Hematopoietic multipotent progenitor cell treated with erythropoietin and hydrocortisone succinate and interleukin-3 and kit ligand, for 15 days (in vitro differentiated cells): Measurements from ENCODE around the gene FBF1.
"Not testable (repeated sequence)": the region's sequence is repeated elsewhere in the genome, so short reads cannot be mapped to it uniquely, and the experiment has no call there.

Source experiments
- DNase-seq: peaks from one replicate; pipeline ENCODE4 v3.0.0-alpha.2; 2015; ENCODE audit warnings: low spot score

The FBF1 gene

GRCh38 chr17:75875182-75875939 lies 65.5 kb downstream of the FBF1 start:
- no peak for DNase-seq

DNA sequence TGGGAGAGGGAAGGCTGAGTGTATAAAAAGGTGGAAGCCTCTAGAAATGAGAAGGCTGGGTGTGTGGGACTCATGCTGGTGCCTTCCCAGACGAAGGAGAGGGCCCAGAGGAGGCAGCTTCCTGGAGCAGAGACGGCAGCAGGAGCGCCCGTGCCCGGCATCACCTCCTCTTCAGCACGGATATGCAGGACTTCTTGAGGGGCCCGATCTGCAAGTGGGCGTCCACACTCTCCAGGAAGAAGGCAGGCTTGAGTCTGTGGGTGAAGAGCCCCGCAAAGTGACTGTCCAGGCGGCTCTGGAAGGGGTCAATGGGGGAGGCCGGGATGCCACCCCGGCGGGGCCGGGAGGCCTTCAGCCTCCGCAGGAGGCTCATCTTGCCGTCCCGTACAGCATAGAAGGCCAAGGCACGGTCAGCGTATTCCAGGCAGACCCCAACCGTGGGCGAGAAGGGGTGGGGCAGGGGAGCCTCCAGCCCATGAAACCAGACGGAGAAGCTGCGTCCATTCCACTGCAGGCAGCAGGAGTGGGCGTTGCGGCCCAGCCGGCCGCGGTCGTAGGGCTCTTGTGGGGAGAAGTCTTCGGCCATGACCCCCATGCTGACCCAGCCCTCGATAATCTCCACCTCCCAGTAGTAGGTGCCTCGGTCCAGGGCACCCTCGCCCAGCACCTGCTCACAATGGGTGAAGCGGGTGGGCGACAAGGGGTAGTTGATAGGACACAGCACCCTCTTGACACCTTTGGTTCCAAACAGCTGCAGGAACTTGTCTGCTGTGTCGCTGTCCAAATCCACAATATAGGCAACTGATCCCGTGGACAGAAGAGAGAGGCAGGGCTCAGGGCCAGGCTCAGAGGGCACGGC lies 66.3 kb downstream of the FBF1 start:
- DNase-seq: no peak

GRCh38 chr17:75873587-75874322 lies 67.1 kb downstream of the FBF1 start:
- no peak for DNase-seq

DNA sequence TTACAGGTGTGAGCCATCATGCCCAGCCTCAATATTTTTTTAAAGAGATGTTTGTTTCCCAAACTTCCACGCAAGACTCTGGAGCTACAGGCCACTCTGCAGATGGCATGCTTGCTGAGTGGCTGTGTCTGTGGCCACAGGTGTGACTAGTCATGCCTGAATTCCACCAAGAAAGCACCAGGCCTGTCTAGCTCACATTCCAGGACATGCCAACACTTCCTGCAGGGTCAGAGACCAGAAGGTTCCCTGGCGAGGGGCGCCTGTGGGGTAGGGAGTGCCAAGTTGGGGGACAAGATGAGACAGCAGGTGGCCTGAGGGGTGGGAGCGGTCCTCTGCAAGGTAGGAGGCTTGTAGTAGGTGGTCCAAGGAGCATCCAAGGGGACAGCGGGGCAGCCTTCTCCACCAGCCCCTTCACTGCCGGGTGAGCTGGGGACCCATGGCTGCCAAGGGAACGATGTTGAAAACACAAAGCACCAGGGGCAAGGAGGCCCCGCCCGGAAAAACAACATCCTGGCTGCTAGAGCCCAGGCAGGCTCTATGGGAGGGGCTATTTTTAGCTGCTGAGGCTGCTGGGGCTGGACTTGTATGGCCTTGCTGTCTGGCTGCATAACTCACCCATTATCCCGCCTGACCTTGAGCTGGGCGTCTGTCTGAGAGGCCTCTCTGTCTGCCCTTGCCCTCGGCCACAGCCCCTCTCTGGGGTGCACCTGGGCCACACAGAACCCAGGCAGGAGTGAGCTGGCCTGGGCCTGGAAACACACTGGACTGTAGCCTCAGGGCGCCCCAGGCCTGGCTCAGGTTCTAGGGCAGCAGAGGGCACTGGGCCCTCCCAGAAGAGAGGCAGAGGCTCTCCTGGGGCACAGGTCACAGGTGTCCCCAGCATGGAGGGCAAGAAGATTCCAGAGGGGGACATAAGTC lies 68.1 kb downstream of the FBF1 start:
- DNase-seq: no peak

GRCh38 chr17:75870228-75870627 lies 70.6 kb downstream of the FBF1 start:
- DNase-seq: not testable (repeated sequence)

- no peak for DNase-seq
Observed at GRCh38 chr17:75869282-75870141, 71.3 kb downstream of the FBF1 start.

- DNase-seq: not testable (repeated sequence)
Observed at GRCh38 chr17:75868730-75869281, 72.0 kb downstream of the FBF1 start.

- DNase-seq: not testable (repeated sequence)
Observed at GRCh38 chr17:75865404-75866188, 75.2 kb downstream of the FBF1 start.

DNA sequence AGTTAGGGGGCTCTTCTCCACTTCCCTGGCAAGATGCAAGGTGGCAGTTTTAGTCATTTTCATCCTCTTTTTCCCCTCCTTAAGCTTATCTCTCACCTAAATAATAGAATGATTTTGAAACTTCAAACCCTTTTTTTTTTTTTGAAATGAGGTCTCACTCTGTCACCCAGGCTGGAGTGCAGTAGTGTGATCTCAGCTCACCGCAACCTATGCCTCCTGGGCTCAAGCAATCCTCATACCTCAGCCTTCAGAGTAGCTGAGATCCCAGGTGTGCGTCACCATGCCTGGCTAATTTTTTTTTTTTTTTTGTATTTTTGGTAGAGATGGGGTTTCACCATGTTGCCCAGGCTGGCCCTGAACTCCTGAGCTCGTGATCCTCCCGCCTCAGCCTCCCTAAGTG lies 76.0 kb downstream of the FBF1 start:
- DNase-seq: not testable (repeated sequence)

DNA sequence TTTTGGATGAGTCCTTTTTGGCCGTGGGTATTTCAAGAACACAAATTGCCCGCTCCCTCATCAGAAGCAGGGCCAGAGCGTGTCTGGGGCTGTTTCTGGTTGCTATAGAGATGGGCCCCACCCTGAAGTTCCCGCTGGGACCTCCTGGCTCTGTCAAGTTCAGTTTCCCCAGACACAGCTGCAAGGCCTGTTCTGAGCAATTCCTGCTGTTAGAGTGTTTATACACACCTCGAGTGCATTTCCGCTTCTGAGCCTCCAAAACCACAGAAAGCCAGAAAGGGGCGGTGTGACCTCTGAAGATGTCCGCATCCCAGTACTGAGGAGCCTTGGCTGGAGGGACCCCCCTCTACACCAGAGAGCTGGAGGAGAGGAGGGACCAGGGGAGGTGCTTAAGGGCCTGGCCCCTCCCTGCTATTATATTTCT lies 76.4 kb downstream of the FBF1 start:
- DNase-seq: no peak

GRCh38 chr17:75861927-75862317 lies 78.9 kb downstream of the FBF1 start:
- no peak for DNase-seq
